SHP77 treated with DMSO at 0.1 percent for 48 hours (cell line): ENCODE measurements around the gene STK24.
"Not testable (repeated sequence)": the region's sequence is repeated elsewhere in the genome, so short reads cannot be mapped to it uniquely, and the experiment has no call there.

Experiments used
- DNase-seq: peaks from one replicate; lab custom pipeline; 2025; lab: John Stamatoyannopoulos, UW

The STK24 gene

GRCh38 chr13:98576963-98577835 is at the start of gene STK24:
STK24 (minus strand) TSS chr13:98577107; CDS start chr13:98576786, 321 bp downstream.
- DNase-seq = peak; percentile 18

- no peak for DNase-seq
These were observed 49.5 kb upstream of the STK24 start for GRCh38 chr13:98626298-98626935.

GRCh38 chr13:98624589-98624988 is 47.7 kb upstream of the STK24 start:
- not testable (repeated sequence) for DNase-seq

- no peak for DNase-seq
These were observed 46.0 kb upstream of the STK24 start for GRCh38 chr13:98622931-98623331.

- no peak for DNase-seq
These were observed 42.6 kb upstream of the STK24 start for GRCh38 chr13:98619556-98619955.

- DNase-seq = not testable (repeated sequence)
These were observed 38.7 kb upstream of the STK24 start for GRCh38 chr13:98615595-98615994.

- no peak for DNase-seq
These were observed 36.7 kb upstream of the STK24 start for GRCh38 chr13:98613591-98613990.

GRCh38 chr13:98609756-98610155 is 32.8 kb upstream of the STK24 start:
- no peak for DNase-seq

- no peak for DNase-seq
These were observed 29.4 kb upstream of the STK24 start for GRCh38 chr13:98606296-98606695.

GRCh38 chr13:98599502-98600328 is 22.8 kb upstream of the STK24 start:
- DNase-seq = no peak

- DNase-seq = no peak
These were observed 21.1 kb upstream of the STK24 start for GRCh38 chr13:98598043-98598442.

GRCh38 chr13:98595134-98595533 is 18.2 kb upstream of the STK24 start:
- DNase-seq = no peak

- DNase-seq = no peak
These were observed 15.4 kb upstream of the STK24 start for GRCh38 chr13:98592362-98592732.

GRCh38 chr13:98591721-98592361 is 14.9 kb upstream of the STK24 start:
- DNase-seq = no peak

GRCh38 chr13:98590471-98590870 is 13.6 kb upstream of the STK24 start:
- not testable (repeated sequence) for DNase-seq

GRCh38 chr13:98589516-98589915 is 12.6 kb upstream of the STK24 start:
- DNase-seq = not testable (repeated sequence)

- no peak for DNase-seq
These were observed 9.8 kb upstream of the STK24 start for GRCh38 chr13:98586400-98587345.

- no peak for DNase-seq
These were observed 9.0 kb upstream of the STK24 start for GRCh38 chr13:98585946-98586345.

- no peak for DNase-seq
These were observed 8.5 kb upstream of the STK24 start for GRCh38 chr13:98585398-98585754.

- DNase-seq = no peak
These were observed 7.9 kb upstream of the STK24 start for GRCh38 chr13:98584668-98585397.
